Measurements from ENCODE around the gene ZNF609. TPM values are rescaled to one million over a fixed set of nuclear protein-coding genes. Genes with fewer than 3 reads are reported as not detected.

Gene ZNF609
- polyA plus RNA-seq, 1 donor (not counting 4 experiments of a cell fraction or from before 2014, with no cell fraction given) = 16.9 TPM

GRCh38 chr15:64560998-64561397, 100.6 kb downstream of the ZNF609 start:
- H3K27ac ChIP-seq (ENCODE audit: control insufficient read depth, insufficient read depth, low read length) = no peak overlapping the region
- peaks cover 59% of the 10 kb centered on the region for H3K79me2 ChIP-seq (ENCODE audit: control insufficient read depth, insufficient read depth, low read length)
- H3K9ac ChIP-seq (ENCODE audit: control insufficient read depth, extremely low read depth, insufficient read depth, low read length) = no peak overlapping the region
- no peaks in the 10 kb centered on the region for H3K9me3 ChIP-seq (ENCODE audit: control insufficient read depth, low read depth, low read length)
- H4K20me1 ChIP-seq (ENCODE audit: control insufficient read depth, extremely low read depth, insufficient read depth, low read length) = peaks cover 2% of the 10 kb centered on the region
- H3K4me1 ChIP-seq (ENCODE audit: control insufficient read depth, extremely low read depth, insufficient read depth, low read length) = no peaks in the 10 kb centered on the region
- DNase-seq (ENCODE audit: low read depth, low spot score) (no peak), FAIRE-seq (no peak)
- H3K27me3 ChIP-seq (ENCODE audit: control insufficient read depth, extremely low read depth, insufficient read depth, low read length) = no peaks in the 10 kb centered on the region
- dilution Hi-C loops (cut with MboI; ENCODE audit: extremely low pct_ligation_motif_present, low sequenced_read_pairs) = no loop called here
- TF ChIP-seq CTCF (optimal IDR thresholded peaks at IDR 0.05 in 1 of 3, IDR thresholded peaks at IDR 0.05 in 1 of 3, conservative IDR thresholded peaks at IDR 0.05 in 1 of 3; ENCODE audit: extremely low read depth in 1 of 3, insufficient read depth in 2 of 3, low read length in 3 of 3) = no peak
- no peak for TF ChIP-seq EZH2 (IDR thresholded peaks at IDR 0.05; ENCODE audit: low read length)
- no peak overlapping the region for H3K4me2 ChIP-seq (ENCODE audit: control insufficient read depth, extremely low read depth, insufficient read depth, low read depth, low read length)
- H2AFZ ChIP-seq (ENCODE audit: control insufficient read depth, low read length) = no peak overlapping the region
- H3K9me1 ChIP-seq (ENCODE audit: control insufficient read depth, extremely low read depth, insufficient read depth, low read length) = no peaks in the 10 kb centered on the region
- no peaks in the 10 kb centered on the region for H3K36me3 ChIP-seq (ENCODE audit: control insufficient read depth in 2 of 2, extremely low read depth in 1 of 2, insufficient read depth in 2 of 2, low read length in 2 of 2)
- no peak overlapping the region for H3K4me3 ChIP-seq (ENCODE audit: control insufficient read depth in 2 of 3, extremely low read depth in 1 of 3, insufficient read depth in 2 of 3, low read depth in 1 of 3, low read length in 3 of 3)

GRCh38 chr15:64562003-64562640, 101.7 kb downstream of the ZNF609 start:
- Histone ChIP-seq H3K9me3 (ENCODE audit: control insufficient read depth, low read depth, low read length) (no peaks in the 10 kb centered on the region), H3K4me1 (ENCODE audit: control insufficient read depth, extremely low read depth, insufficient read depth, low read length) (no peaks in the 10 kb centered on the region), H3K9ac (ENCODE audit: control insufficient read depth, extremely low read depth, insufficient read depth, low read length) (no peak overlapping the region), H3K36me3 (ENCODE audit: control insufficient read depth in 2 of 2, extremely low read depth in 1 of 2, insufficient read depth in 2 of 2, low read length in 2 of 2) (no peaks in the 10 kb centered on the region), H2AFZ (ENCODE audit: control insufficient read depth, low read length) (no peak overlapping the region), H4K20me1 (ENCODE audit: control insufficient read depth, extremely low read depth, insufficient read depth, low read length) (peaks cover 2% of the 10 kb centered on the region), H3K4me2 (ENCODE audit: control insufficient read depth, extremely low read depth, insufficient read depth, low read depth, low read length) (no peak overlapping the region), H3K4me3 (ENCODE audit: control insufficient read depth in 2 of 3, extremely low read depth in 1 of 3, insufficient read depth in 2 of 3, low read depth in 1 of 3, low read length in 3 of 3) (no peak overlapping the region), H3K9me1 (ENCODE audit: control insufficient read depth, extremely low read depth, insufficient read depth, low read length) (no peaks in the 10 kb centered on the region), H3K79me2 (ENCODE audit: control insufficient read depth, insufficient read depth, low read length) (peaks cover 60% of the 10 kb centered on the region), H3K27ac (ENCODE audit: control insufficient read depth, insufficient read depth, low read length) (no peak overlapping the region), H3K27me3 (ENCODE audit: control insufficient read depth, extremely low read depth, insufficient read depth, low read length) (no peaks in the 10 kb centered on the region)
- TF ChIP-seq EZH2 (IDR thresholded peaks at IDR 0.05; ENCODE audit: low read length) (no peak), CTCF (optimal IDR thresholded peaks at IDR 0.05 in 1 of 3, IDR thresholded peaks at IDR 0.05 in 1 of 3, conservative IDR thresholded peaks at IDR 0.05 in 1 of 3; ENCODE audit: extremely low read depth in 1 of 3, insufficient read depth in 2 of 3, low read length in 3 of 3) (no peak)
- dilution Hi-C loops (cut with MboI; ENCODE audit: extremely low pct_ligation_motif_present, low sequenced_read_pairs) = no loop called here
- DNase-seq (ENCODE audit: low read depth, low spot score) (no peak), FAIRE-seq (no peak)
